Lower lobe of right lung (tissue), 2 donors: ENCODE data around the gene FYB1. TPM values are rescaled to one million over a fixed set of nuclear protein-coding genes. Genes with fewer than 3 reads are reported as not detected.
A peak's percentile ranks its signal among the peaks of the same experiment; 100 is the strongest.

Experiments
- ATAC-seq, 2 donors: fragments of 200-7000 bp; cut with Tn5 transposase; one replicate each; pipeline ENCODE4 v1.9.1; 2020 to 2022; ENCODE audit warnings: mild to moderate bottlenecking in 2 of 2, moderate library complexity in 2 of 2
- DNase-seq: peaks from one replicate; pipeline ENCODE4 v3.0.0-alpha.2; 2020
- H3K27ac ChIP-seq: fragments of 200-600 bp; one replicate; pipeline ENCODE4 v1.8.0; 2022
- H3K27me3 ChIP-seq: fragments of 200-600 bp; one replicate; pipeline ENCODE4 v1.8.0; 2022; ENCODE audit warnings: low read depth
- H3K36me3 ChIP-seq: fragments of 200-600 bp; one replicate; pipeline ENCODE4 v1.8.0; 2022; ENCODE audit warnings: mild to moderate bottlenecking
- H3K4me1 ChIP-seq: fragments of 200-600 bp; one replicate; pipeline ENCODE4 v1.8.0; 2022
- H3K4me3 ChIP-seq: fragments of 200-600 bp; one replicate; pipeline ENCODE4 v1.8.0; 2022; ENCODE audit warnings: mild to moderate bottlenecking
- H3K9me3 ChIP-seq: fragments of 200-600 bp; one replicate; pipeline ENCODE4 v1.8.0; 2022
- CTCF ChIP-seq: fragments of 200-600 bp; IDR thresholded peaks from one replicate; pipeline ENCODE4 v1.8.0; 2022; ENCODE audit warnings: antibody characterized with exemption, mild to moderate bottlenecking
- intact Hi-C: fragments of 100-400 bp; cut with DNase I; formaldehyde crosslinking; loops from one replicate; pipeline ENCODE4 v1.11.0; 2022
- total RNA-seq: library from RNA; stranded (reverse); fragmentation: NEBNext Ultra II Directional; extraction: Animal tissue kit (Norgen Biotek cat#: 25700); gene quantifications from one replicate; pipeline ENCODE4 v1.2.1, GENCODE V29; 2021
- donor health status: DM: no; HTN: yes; CAD: no; lungs with severe emphysema.

FYB1 gene
- total RNA-seq, 1 donor from 2014 or later, result 51.0 TPM

- ATAC-seq, result peak; percentile 61 to 71
- no peak for DNase-seq
- Histone ChIP-seq H3K4me3 (peak overlapping the region; percentile 35), H3K27ac (peak overlapping the region; percentile 46), H3K9me3 (no peaks in the 10 kb centered on the region), H3K36me3 (no peaks in the 10 kb centered on the region), H3K27me3 (no peaks in the 10 kb centered on the region), H3K4me1 (peaks cover 6% of the 10 kb centered on the region)
- TF ChIP-seq CTCF, result no peak
- intact Hi-C loops, result no loop called here
These were observed 16.6 kb downstream of the FYB1 start for GRCh38 chr5:39202597-39203274.

- H3K36me3 ChIP-seq, result no peaks in the 10 kb centered on the region
- ATAC-seq (no peak), DNase-seq (no peak)
- peak overlapping the region; percentile 46 for H3K27ac ChIP-seq
- H3K27me3 ChIP-seq, result no peaks in the 10 kb centered on the region
- peak overlapping the region; percentile 35 for H3K4me3 ChIP-seq
- no peak for TF ChIP-seq CTCF
- H3K4me1 ChIP-seq, result peaks cover 13% of the 10 kb centered on the region
- H3K9me3 ChIP-seq, result no peaks in the 10 kb centered on the region
- intact Hi-C loops, result no loop called here
These were observed 17.4 kb downstream of the FYB1 start for GRCh38 chr5:39201781-39202596.

GRCh38 chr5:39201160-39201780, 18.1 kb downstream of the FYB1 start:
- H3K27ac ChIP-seq, result peak overlapping the region; percentile 4
- intact Hi-C loops, result no loop called here
- no peaks in the 10 kb centered on the region for H3K36me3 ChIP-seq
- H3K4me1 ChIP-seq, result peaks cover 9% of the 10 kb centered on the region
- no peak for DNase-seq
- H3K9me3 ChIP-seq, result no peaks in the 10 kb centered on the region
- H3K27me3 ChIP-seq, result no peaks in the 10 kb centered on the region
- ATAC-seq, result no peak
- no peak for TF ChIP-seq CTCF
- peak overlapping the region; percentile 35 for H3K4me3 ChIP-seq

- no peak for TF ChIP-seq CTCF
- Histone ChIP-seq H3K4me1 (peaks cover 18% of the 10 kb centered on the region), H3K27ac (peak overlapping the region; percentile 27), H3K27me3 (no peaks in the 10 kb centered on the region), H3K4me3 (peak overlapping the region; percentile 35), H3K36me3 (no peaks in the 10 kb centered on the region), H3K9me3 (no peaks in the 10 kb centered on the region)
- no peak for DNase-seq
- ATAC-seq, result no peak
- intact Hi-C loops, result no loop called here
These were observed 19.3 kb downstream of the FYB1 start for GRCh38 chr5:39200081-39200480.

GRCh38 chr5:39199335-39199734, 20.0 kb downstream of the FYB1 start:
- Histone ChIP-seq H3K27me3 (no peaks in the 10 kb centered on the region), H3K4me1 (peaks cover 18% of the 10 kb centered on the region), H3K9me3 (no peaks in the 10 kb centered on the region), H3K36me3 (no peaks in the 10 kb centered on the region), H3K4me3 (peak overlapping the region; percentile 35), H3K27ac (no peak overlapping the region)
- DNase-seq, result no peak
- no peak for TF ChIP-seq CTCF
- intact Hi-C loops, result no loop called here
- no peak for ATAC-seq
